NCI-H187 treated with DMSO at 0.1 percent for 48 hours (cell line): Measurements from ENCODE around the gene RRP8.

Experiments used
- DNase-seq: peaks from one replicate; lab custom pipeline; 2025; lab: John Stamatoyannopoulos, UW

The RRP8 gene

DNA sequence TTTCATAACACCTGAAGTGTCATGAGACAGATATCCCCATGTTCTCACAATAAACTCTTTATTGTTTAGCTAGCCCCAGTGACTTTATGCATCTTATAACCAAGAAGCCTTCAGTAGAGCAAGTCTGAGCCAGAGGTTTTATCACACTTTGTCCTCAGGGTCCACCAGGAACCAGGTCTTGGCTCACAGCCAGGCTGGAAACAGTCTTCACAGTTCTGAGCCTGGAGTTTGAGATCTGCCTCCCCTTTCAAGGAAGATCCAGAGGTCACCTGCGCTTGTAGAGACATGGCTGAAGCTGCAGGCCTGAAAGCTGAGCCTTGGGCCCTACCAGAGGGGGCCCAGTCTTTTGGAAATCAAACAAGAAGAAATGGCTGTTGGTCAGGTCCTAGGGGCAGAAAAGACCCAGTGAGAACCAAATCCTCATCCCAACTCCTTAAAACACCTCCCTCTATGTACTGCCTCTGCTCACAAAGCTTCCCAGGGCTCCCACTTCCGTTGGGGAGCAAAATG lies 3.5 kb downstream of the RRP8 start:
- DNase-seq, result no peak

DNA sequence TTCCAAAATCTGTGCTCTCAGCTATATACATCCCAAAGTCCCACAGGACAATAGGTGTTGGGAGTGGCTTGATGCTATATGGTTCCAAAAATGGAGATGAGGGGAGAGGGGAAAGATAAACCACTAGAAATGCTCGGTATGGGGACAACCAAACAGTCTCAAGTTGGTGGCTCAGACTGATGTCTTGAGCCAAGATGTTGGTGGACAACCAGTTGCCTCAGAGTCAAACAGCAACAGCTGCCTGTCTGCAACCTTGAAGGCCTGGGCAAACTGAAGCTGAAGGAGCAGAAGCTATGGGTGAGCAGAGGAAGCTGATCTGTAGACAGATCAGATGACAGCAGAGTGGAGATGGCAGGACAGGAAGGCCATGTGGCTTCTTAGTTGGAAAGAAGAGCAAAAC lies 4.0 kb downstream of the RRP8 start:
- no peak for DNase-seq

GRCh38 chr11:6598555-6598954 lies 4.9 kb downstream of the RRP8 start:
- DNase-seq, result no peak

- DNase-seq, result no peak
Observed at GRCh38 chr11:6596239-6596877, 7.1 kb downstream of the RRP8 start.

- no peak for DNase-seq
Observed at GRCh38 chr11:6594142-6594768, 9.2 kb downstream of the RRP8 start.

DNA sequence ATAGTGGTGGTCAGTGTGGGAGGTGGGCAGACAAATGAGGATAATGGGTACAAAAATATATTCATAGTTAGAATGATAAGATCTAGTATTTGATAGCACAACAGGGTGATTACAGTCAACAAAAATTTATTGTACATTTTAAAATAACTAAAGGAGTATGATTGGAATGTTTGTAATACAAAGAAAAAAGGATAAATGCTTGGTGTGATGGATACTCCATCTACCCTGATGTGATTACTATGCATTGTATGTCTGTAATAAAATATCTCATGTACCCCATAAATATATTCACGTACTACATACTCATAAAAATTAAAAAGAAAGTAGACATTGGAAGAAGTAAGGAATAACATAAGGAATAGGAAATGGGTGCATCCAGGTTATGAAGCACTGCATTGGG lies 15.4 kb downstream of the RRP8 start:
- no peak for DNase-seq

DNA sequence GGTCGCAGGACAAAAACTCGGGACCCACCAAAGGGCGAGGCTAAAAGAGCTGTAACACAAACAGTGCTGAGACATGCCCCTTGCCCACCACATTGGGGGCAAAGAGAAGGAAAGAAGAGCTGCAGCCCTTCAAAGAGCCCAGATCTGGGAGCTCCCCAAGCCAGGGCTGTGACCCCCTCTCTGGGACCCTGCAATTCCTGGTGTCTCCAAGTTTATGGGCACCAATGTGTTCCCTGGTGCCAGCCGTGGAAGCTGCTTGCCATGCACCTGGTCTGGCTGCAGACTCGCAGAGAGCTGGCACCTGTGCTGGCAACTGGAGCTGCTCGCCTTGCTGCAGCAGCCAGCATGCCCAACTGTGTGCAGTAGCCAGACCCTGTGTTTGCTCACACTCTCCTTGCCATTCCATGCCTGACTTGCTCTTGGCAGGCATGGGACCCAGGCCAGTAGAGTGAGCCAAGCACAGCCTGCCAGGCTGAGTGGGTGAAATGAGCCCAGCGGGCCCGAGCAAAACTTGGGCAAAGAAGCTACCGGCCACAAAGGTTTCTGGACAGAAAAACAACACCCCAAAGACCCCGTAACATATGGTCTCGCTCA lies 16.0 kb downstream of the RRP8 start:
- DNase-seq, result no peak

DNA sequence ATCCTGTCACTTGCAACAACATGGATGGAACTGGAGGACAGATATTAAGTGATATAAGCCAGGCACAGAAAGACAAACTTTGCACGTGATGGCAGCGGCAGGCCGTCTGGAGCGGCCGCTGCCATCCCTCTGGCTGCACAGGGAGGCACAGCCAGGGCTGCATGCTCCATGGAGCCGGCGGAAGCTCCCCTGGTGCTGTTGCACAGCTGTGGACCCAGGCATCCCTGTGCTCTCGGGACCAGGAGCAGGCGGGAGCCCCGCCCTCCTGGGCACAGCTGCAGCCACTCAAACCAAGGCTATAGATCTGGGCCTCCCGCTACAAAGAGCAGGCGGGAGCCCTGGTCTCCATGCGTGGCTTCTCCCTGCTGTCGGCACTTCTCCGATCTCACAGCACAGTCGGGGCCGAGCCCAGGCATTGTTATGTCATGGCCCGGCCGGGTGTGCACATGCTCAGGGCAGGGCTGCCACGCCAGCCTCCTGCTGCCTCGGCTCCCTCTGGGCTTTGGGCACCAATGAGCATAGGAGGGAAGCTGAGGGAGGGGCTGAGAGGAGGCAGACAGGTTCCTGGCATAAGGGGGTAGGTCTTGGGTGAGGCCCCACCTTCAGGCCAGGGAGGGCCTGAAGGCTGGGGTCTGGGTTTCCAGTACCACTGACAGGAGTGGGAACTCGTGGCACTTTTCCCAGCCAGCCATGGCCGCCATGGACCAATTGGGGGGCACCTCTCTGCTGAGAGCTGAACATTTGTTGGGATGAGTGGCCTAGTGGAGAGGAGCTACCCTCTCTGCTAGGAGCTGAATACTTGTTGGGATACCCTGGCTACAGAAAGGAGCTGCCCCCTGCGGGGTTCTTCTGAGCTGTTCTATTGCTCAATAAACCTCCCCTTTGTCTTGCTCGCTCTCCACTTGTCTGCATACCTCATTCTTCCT lies 16.7 kb downstream of the RRP8 start:
- DNase-seq, result no peak

DNA sequence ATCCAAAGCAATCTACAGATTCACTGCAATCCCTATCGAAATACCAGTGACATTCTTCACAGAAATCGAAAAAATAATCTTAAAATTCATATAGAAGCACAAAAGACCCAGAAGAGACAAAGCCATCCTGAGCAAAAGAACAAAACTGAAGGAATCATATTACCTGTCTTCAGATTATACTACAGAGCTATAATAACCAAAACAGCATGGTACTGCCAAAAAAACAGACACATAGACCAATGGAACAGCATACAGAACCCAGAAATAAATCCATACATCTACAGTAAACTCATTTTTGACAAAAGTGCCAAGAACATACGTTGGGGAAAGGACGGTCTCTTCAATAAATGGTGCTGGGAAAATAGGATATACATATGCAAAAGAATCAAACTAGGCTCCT lies 18.9 kb downstream of the RRP8 start:
- DNase-seq, result no peak

- no peak for DNase-seq
Observed at GRCh38 chr11:6583584-6583983, 19.8 kb downstream of the RRP8 start.

DNA sequence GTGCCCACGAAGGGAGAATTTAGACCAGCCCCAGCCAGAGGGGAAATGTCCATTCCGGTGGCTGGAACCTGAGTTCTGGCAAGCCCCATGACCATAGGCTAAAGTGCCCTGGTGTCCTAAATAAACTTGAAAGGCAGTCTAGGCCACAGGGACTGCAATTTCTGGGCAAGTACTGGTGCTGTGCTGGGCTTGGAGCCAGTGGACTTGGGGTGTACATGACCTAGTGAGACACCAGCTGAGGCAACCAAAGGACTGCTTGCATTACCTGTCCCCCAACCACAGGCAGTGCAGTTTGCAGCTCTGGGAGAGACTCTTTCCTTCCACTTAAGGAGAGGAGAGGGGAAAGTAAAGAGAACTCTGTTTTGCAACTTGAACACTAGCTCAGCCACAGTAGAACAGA lies 23.7 kb downstream of the RRP8 start:
- DNase-seq, result no peak

DNA sequence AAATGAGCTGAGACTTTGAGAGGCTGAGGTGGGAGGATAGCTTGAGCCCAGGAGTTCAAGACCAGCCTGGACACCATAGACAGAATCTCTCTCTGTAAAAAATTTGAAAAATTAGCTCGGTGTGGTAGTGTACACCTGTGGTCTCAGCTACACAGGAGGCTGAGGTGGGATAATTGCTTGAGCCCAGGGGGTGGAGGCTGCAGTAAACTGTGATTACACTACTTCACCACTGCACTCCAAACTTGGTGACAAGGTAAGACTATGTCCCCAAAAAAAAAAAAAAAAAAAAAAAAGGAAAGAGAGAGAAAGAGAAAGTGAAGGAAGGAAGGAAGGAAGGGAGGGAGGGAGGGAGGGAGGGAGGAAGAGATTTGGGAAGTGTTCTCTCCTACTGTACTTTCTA lies 25.3 kb downstream of the RRP8 start:
- no peak for DNase-seq

DNA sequence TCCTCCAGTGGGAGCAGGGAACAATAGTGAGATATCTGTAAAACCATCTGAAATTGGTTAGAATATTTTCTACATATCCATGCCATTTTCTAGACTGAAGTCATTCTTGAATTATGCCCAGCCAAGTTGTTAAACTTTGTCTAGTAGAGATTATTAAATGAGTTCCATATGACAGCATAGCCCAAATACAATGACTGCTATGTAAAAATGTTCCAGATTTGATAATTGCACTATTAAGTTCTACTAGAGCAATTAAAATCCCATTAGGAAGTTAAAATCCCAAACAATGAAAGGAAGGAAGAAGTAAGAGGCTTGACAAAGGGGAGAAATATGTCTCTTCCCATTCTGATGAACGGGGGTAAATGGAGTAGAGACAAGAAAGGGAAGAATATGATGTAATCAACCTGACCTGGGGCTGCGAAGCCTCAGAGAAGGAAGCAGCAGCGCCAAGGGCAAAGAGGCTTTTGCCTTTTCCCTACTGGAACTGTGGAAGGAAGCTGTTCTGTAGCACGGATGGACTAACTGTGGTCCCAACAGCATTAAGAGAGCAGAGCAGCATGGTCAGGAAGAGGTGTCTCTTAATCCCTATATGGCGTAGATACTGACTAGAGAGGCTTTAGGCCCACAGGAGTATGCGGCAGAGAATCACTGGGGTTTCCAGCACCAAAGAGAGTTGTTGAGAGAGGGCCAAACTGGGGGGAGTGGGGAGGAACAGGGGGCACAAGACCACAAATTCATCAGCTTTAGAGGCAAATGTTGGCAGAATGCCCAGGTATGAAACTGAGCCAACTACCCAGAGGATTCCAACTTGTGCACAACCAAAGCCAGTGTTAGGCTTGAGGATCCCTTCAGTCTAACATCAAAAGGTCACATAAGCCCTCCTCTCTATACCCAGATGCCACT lies 26.7 kb downstream of the RRP8 start:
- no peak for DNase-seq

DNA sequence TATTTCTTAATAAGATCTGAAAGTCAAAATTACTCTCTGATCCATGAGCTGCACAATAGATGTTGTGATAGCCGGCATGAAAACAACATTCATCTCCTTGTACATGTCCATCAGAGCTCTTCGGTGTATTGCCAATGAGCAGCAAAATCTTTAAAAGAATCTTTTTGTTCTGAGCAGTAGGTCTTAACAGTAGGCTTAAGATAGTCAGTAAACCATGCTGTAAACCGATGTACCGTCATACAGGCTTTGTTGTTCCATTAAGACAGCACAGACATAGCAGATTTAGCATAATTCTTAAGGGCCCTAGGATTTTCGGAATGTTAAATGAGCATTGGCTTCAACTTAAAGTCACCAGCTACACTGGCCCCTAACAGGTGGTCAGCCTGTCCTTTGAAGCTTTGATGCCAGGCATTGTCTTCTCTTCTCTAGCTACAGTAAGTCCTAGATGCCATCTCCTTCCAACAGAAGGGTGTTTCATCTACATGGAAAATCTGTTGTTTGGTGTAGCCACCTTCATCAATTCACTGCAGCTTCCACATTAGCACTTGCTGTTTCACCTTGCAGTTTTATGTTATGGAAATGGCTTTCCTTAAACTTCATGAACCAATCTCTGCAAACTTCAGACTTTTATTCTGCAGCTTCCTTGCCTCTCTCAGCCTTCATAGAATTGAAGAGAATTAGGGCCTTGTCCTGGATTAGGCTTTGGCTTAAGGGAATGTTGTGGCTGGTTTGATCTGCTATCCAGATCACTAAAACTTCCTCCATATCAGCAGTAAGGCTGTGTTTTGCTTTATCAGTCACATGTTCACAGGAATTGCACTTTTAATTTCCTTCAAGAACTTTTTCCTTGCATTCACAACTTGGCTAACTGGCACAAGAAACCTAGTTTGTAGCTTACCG lies 28.4 kb downstream of the RRP8 start:
- DNase-seq, result no peak

DNA sequence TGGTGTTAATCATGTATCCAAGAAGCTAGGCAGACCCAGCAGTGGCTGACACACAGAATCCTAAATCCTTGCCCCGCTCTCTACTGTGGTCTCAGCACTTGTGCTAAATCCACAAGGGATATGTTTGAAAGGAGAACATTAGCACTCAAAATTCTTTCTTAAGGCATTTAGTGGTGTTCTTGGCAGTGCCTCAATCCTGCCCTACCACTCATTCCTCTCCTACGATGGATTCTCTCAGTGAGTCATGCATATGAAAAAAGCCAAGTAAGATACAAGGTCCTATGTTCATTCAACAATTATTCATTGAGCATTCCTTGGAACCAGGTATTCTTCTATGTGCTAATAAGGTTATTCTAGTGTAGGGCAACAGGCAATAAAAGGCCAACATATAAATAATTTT lies 31.2 kb downstream of the RRP8 start:
- no peak for DNase-seq

DNA sequence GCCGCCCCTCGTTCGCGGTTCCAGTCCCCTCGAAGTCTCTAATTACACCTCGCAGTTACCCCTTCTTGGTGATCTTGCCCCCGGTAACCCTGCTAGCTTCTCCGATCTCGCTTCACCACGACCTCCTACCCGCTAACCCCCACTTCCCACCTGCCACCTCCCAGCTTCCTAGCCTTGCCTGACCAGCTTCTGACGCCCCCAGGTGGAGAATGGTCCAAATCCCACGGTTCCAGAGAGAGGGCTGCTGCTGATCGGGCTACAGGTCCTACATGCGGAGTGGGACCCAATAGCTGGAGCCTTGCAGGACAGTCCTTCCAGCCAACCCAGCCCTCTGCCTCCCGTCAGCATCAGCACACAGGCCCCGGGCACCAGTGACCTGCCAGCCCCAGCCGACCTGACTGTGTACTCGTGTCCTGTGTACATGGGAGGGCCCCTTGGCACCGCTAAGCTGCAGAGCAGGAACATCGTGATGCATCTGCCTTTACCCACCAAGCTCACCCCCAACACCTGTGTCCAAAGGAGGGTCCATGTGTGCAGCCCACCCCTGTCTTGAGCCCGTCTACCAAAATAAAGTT lies 31.9 kb downstream of the RRP8 start:
- no peak for DNase-seq

GRCh38 chr11:6570691-6571427 lies 32.6 kb downstream of the RRP8 start:
- DNase-seq, result no peak

DNA sequence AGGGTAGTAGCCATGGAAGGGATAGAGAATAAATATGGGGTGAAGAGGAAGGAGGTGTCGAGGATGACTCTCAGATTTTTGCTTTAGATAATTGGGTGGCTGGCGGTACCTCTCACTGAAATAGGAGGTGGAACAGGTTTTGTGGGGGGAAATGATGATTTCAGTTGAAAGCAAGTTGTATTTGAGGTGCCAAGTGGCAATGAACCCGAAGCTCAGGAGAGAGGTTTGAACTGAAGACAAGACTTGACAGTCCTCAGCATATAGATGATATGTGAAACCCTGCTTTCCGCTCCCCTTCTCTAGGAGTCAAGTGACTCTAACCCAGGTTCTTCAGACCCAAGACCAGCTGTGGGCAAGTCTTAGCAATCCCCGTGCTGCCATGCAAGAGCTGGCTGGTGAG lies 33.7 kb downstream of the RRP8 start:
- DNase-seq, result no peak

- DNase-seq, result no peak
Observed at GRCh38 chr11:6568191-6568918, 35.1 kb downstream of the RRP8 start.
